HG03558 (cell line): ENCODE measurements around the gene NUDT12.

Source experiments
- ATAC-seq: cut with Tn5 transposase; IDR thresholded peaks from one replicate; pipeline ENCODE4 v1.9.1; 2021; ENCODE audit warnings: moderate number of reproducible peaks; ENCODE audit not compliant: unreplicated experiment; ENCODE audit errors: extremely low read depth

Gene NUDT12

GRCh38 chr5:103542441-103542840 lies 20.1 kb downstream of the NUDT12 start:
- ATAC-seq: no peak

DNA sequence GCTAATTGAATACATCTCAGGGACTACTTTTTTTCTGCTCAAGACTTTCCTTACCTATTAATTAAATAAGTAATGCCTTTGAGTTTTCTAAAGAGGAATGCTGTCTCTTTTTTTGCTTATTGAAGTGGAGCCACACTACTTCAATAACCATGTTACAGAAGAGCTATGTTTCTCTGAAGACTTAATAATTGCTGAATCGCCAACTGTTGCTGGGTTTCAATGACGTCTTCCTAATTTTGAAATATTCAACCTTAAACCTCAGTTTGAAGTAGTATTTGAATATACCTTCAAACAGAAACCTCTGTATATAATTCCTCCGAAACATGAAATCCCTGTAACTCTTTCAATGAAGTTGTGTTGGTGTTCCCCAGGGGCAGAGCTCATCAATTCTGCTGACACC lies 21.0 kb downstream of the NUDT12 start:
- ATAC-seq: no peak

DNA sequence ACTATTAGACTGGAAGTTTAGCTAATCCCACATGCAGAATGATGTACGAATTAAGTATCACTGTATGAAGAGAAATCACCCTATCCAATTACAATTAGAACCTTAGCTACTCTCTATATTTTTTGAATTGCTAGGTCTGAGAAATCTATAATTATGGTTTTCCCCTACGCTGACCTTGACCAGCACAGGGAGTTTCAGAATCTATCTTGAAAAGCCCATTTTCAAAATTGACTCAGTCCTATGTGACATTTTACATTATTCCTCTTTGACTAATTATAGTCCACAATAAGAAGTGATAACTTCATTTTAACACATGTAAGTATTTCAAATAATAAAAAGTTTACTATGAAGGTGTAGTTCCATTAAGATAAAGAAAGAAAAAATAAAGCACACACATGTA lies 21.5 kb downstream of the NUDT12 start:
- ATAC-seq: no peak

DNA sequence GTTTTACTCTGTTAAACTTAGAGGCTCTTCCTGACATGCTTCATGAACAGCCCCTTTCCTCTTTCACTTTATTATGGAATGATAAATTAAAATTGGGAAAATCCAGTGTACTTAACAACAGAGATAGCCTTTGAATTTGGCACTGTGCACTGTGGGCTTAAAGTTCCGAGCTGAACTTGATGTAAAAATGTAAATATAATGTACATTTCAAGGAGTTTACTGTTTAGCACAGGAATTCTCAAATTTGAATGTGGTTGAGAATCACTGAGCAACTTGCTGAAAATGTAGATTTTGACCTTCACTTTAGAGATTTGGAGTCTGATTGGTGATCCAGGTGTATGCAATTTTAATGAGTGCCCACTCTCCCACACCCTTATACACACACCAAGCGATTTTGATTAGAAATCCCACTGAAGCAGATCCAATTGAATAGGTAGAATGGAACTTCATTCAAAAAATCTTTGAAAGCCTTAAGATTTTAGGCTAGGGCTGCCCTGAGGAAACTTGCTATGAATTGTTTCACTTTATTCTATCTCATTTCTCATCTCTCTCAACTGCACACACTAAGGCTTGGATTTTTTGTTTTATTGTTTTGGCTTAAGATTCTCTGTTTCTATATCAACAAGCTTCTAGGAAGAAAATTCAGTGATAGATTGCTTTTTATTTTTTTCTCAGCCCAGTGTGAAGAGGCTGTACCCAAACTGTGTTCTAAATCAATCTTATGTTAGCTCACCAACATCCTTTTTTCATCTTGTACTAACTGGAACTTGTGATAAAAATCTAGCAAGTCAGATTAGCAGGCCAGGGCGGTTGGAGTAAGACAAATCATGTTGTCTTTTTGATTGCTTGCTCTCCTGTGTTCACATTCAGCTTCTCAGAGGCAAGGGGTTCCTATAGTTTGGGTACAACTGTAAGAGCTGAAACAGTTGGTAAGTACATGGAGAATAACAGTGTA lies 22.9 kb downstream of the NUDT12 start:
- ATAC-seq: no peak

GRCh38 chr5:103532086-103532734 lies 30.4 kb downstream of the NUDT12 start:
- ATAC-seq: no peak

GRCh38 chr5:103526164-103526915 lies 36.2 kb downstream of the NUDT12 start:
- no peak for ATAC-seq

DNA sequence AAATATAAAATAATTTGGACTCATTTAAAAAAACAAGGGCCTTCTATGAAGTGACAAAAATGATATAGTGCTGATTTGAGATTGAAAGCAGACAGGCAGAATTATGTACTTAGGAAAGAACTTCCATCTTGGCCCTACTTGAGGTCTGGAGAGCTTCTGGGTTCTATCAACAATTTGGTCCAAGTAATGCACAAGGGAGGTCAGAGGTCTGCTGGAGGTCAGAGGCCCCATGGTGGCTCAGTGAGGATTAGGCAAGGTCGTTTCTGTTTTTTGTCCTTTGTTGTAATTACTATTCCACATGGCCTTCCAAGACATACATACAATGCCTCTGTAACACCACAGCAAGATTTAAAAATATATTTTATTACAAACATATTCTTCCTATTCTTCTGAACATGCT lies 37.2 kb downstream of the NUDT12 start:
- no peak for ATAC-seq

GRCh38 chr5:103523319-103523718 lies 39.3 kb downstream of the NUDT12 start:
- no peak for ATAC-seq

DNA sequence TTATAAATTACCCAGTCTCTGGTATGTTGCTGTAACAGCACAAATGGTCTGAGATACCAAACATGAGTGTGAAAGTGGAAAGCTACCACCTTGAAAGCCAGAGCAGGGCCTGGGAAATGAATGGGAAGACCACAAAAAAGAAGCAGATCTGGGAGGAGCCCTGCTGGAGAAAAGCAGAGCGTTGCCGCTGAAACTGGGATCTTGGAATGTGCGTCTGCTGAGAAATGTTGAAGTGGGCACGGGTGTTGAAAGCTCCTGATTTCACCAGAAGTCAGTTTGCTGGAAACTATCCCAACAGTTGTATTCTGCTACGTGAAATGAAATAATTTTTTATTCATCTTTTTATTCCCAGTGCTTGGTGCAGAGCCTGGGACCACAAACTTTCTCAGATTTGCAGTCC lies 40.0 kb downstream of the NUDT12 start:
- ATAC-seq: no peak

GRCh38 chr5:103519550-103519949 lies 43.0 kb downstream of the NUDT12 start:
- no peak for ATAC-seq

DNA sequence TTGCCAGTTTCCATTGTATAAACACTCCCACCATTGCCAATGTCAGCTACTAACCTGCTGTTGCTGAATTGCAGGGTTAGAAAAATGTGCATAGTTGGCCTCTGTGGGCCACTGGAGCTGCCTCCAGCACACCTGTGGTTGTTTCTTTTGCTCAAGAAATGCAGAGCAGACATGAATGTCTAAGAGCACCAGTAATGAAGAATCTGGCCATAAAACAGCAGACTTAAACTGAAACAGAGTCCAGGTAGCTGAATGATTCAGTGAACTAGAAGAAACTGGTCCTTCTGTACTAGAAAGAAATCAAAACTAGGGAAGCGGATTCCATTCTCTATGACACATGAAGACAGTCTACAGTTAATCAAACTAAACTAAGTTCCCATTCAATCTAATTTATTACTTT lies 48.2 kb downstream of the NUDT12 start:
- no peak for ATAC-seq

- ATAC-seq: no peak
Observed at GRCh38 chr5:103513701-103514100, 48.9 kb downstream of the NUDT12 start.

DNA sequence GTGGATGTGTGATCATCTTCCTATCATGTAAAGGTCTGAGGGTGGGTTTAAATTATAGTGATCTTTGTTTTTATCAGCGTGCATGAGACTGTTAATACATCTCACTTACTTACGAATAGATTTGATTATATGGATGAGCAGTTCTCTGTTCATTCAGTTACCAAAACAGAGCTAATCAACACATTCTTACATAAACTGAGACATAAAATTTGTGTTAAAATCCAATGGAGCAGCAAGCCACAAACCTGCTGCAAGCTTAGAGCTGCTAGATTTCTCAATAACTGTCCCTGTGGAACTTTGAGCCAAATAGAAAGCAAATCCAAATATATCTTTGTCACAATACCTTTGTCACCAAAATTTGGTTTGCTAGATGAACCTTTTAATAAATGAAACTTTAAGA lies 50.1 kb downstream of the NUDT12 start:
- no peak for ATAC-seq

- ATAC-seq: no peak
Observed at GRCh38 chr5:103511554-103511885, 51.1 kb downstream of the NUDT12 start.

- ATAC-seq: no peak
Observed at GRCh38 chr5:103510851-103511553, 51.6 kb downstream of the NUDT12 start.

- ATAC-seq: no peak
Observed at GRCh38 chr5:103505581-103506305, 56.8 kb downstream of the NUDT12 start.

- no peak for ATAC-seq
Observed at GRCh38 chr5:103503066-103503465, 59.5 kb downstream of the NUDT12 start.

- no peak for ATAC-seq
Observed at GRCh38 chr5:103502662-103503061, 59.9 kb downstream of the NUDT12 start.
